Prostate gland (tissue), 2 donors: Measurements from ENCODE around the gene CRIM1.

Experiments
- CTCF ChIP-seq, 4 experiments: fragments of 200-600 bp in 2 of 4; fragments of 450-650 bp in 2 of 4; sonication (generic) in 2 of 4; IDR thresholded peaks; 1 replicate in 3 of 4; 2 replicates in 1 of 4; pipeline ENCODE4 v1.5.1; 2016 to 2019; ENCODE audit warnings: antibody characterized with exemption in 4 of 4, mild to moderate bottlenecking in 2 of 4, moderate library complexity in 2 of 4
- POLR2A ChIP-seq: fragments of 450-650 bp; IDR thresholded peaks from one replicate; pipeline ENCODE4 v1.6.1; 2016; ENCODE audit warnings: antibody characterized with exemption, mild to moderate bottlenecking
- POLR2AphosphoS5 ChIP-seq: sonication (generic); formaldehyde crosslinking; IDR thresholded peaks from one replicate; pipeline ENCODE4 v1.6.1; 2017; ENCODE audit warnings: antibody characterized with exemption

DNA sequence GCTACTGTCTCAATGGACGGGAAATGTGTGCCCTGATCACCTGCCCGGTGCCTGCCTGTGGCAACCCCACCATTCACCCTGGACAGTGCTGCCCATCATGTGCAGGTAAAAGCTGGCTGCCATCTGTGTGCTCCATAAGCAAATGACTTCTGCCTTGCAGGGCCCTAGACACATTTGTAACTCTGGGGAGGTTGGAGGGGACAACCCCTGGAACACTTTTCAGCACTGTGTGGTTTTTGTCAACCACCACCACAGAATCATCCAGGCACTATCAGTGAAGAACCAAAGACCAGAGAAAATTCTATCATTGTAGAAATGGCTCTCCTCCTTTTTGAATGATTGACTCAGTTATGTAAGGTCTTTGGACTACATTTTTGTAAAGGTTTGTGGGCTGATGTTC, 158.1 kb downstream of the CRIM1 start:
- no peak for TF ChIP-seq CTCF (IDR thresholded peaks at IDR 0.05)
- no peak for TF ChIP-seq POLR2A
- TF ChIP-seq POLR2AphosphoS5, result no peak
